22Rv1 (cell line): ENCODE data around the gene ARHGAP23.

Experiments used
- H3K27ac ChIP-seq: fragments of 450-650 bp; 2 replicates; pipeline ENCODE4 v1.5.1; 2017
- ZFX ChIP-seq: fragments of 450-650 bp; IDR thresholded peaks from 2 replicates; pipeline ENCODE4 v1.6.1; 2017; ENCODE audit warnings: antibody characterized with exemption, borderline replicate concordance
- TF ChIP-seq, protein P1 (sequence below): fragments of 450-650 bp; IDR thresholded peaks from 2 replicates; pipeline ENCODE4 v1.5.1; 2017; ENCODE audit warnings: mild to moderate bottlenecking

The ARHGAP23 gene

DNA sequence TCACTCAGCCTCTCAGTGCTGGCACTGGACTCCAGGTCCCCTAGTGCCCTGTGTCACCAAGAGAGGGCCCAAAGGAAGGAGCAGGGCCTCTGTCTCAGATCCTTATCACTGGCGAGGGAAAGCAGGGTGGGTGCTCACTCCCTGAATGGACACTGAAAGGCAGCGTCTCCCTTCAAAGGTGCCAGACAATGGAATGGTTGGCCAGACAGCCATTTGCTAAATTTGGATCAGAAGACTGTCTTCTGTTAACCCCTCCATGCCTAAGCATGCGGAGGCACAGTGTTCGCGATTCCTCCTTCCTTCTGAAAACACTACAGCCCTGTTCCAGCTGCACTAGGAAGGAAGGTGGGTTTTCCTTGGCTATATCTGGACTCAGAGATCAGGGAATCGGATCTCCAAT lies 129.1 kb downstream of the ARHGAP23 start:
- TF ChIP-seq, protein P1, sequence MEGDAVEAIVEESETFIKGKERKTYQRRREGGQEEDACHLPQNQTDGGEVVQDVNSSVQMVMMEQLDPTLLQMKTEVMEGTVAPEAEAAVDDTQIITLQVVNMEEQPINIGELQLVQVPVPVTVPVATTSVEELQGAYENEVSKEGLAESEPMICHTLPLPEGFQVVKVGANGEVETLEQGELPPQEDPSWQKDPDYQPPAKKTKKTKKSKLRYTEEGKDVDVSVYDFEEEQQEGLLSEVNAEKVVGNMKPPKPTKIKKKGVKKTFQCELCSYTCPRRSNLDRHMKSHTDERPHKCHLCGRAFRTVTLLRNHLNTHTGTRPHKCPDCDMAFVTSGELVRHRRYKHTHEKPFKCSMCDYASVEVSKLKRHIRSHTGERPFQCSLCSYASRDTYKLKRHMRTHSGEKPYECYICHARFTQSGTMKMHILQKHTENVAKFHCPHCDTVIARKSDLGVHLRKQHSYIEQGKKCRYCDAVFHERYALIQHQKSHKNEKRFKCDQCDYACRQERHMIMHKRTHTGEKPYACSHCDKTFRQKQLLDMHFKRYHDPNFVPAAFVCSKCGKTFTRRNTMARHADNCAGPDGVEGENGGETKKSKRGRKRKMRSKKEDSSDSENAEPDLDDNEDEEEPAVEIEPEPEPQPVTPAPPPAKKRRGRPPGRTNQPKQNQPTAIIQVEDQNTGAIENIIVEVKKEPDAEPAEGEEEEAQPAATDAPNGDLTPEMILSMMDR, result no peak
- no peak for TF ChIP-seq ZFX
- H3K27ac ChIP-seq, result no peak overlapping the region

DNA sequence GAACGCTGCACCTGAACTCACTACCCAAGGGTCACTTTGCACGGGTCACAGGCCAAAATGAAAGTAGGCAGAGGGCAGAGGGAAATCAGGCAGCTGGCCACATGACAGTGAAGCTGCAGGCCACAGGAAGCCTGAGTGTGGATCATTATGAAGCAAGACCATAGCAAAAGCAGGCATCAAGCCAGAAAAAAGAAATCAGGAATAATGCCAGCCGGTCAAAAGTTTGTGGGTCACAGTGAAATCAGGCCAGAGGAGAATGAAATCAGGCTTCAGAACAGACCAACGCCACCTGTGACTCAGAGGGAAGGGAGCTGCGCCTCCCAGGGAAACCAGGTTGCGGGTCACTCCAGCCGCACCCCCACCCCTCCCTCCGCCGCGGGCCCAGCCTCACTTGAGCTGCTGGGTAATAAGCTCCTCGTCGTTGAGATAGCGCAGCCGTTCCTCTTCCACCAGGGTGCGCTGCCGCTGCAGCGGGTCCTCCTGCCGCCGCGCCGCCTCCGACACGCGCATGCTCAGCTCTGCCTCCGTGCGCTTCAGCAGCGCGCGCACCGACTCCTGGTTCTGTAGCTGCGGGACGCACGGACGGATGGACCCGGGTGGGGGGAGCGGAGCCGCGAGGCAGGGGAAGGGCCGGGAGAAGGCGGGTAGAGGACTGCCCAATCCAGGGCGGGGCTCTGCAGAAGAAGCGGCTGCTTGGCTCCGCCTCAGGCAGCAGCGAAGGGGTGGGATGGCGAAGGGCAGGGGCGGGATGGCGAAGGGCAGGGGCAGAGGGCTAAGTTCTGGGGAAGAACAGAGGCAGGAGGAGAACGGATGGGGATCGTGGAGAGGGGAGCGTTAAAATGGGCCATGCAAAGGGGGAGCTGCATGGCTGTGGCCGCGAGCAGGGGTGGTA lies 129.8 kb downstream of the ARHGAP23 start:
- no peak for TF ChIP-seq ZFX
- TF ChIP-seq, protein P1, result peak; percentile 97
- peak overlapping the region; percentile 80 for H3K27ac ChIP-seq

DNA sequence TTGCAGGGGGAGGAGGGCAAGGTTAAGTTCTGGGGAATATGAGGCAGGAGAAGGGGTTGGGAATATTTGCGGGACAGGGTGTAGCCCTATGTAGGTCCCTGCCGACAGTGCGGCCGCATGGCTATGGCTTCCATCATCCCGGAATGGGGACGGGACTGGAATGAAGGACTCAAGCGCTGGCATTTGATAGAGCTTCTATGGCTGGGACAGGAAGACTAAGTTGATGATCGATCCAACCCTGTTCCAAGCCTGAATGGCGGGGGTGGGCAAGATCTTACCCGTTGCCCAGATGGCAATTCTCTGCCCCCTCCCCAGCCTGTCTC lies 130.4 kb downstream of the ARHGAP23 start:
- peak overlapping the region; percentile 80 for H3K27ac ChIP-seq
- no peak for TF ChIP-seq ZFX
- TF ChIP-seq, protein P1, result no peak

DNA sequence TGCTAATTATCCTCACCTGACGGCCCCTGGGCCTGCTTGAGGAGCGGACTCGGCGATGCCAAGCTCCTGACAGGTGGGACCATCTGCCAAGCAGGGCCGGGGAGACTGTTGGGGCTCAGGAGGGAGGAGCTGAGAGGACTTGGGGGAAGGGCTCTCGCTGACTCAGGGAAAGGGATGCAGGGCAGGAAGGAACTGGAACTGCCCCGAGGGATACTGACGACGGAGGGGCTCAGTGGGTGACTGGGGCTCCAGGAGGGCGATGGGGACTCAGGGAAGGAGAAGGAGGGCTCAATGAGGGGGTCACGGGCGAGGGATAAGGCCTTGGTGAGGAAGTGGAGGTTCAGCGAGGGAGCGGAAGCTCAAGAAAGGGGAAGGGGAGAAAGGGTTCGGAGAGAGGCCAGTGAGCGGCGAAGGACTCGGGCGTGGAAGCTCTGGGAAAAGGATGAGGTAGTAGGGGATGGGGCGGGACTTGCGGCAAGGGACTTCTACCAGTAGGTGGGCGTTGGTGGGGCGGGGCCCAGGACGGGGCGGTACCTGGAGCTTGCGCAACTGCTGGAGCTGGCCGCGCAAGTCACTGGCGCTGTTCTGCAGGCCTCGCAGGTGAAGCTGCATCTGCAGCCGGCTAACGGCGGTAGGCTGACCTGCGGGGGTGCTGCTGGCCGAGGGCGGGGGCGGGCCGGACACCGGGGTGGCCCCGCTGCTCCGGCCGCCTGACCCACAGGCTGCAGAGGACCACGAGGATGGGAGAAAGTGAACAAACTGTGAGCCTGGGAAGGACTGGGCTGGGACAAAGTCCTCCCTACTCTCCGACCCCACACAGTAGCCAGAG lies 131.0 kb downstream of the ARHGAP23 start:
- H3K27ac ChIP-seq, result peak overlapping the region; percentile 80
- TF ChIP-seq, protein P1, result peak; percentile 57
- TF ChIP-seq ZFX, result no peak

DNA sequence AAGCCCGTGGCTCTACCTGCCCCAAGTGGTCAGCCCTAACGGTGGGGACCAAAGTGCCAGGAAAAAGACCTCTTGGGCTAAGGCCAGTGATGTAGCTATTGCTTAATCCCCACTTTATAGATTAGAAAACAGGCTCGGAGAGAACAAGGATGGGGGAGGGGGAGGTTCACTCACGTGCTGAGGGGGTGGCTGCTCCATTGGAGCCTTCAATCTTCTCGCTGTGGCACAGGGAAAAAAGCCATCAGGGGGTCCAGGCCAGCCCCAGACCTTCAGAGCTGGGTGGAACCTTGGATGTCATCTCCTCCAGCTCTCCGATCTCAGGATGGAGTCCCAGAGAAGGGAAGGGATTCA lies 131.6 kb downstream of the ARHGAP23 start:
- TF ChIP-seq, protein P1, result no peak
- TF ChIP-seq ZFX, result no peak
- peak overlapping the region; percentile 80 for H3K27ac ChIP-seq

DNA sequence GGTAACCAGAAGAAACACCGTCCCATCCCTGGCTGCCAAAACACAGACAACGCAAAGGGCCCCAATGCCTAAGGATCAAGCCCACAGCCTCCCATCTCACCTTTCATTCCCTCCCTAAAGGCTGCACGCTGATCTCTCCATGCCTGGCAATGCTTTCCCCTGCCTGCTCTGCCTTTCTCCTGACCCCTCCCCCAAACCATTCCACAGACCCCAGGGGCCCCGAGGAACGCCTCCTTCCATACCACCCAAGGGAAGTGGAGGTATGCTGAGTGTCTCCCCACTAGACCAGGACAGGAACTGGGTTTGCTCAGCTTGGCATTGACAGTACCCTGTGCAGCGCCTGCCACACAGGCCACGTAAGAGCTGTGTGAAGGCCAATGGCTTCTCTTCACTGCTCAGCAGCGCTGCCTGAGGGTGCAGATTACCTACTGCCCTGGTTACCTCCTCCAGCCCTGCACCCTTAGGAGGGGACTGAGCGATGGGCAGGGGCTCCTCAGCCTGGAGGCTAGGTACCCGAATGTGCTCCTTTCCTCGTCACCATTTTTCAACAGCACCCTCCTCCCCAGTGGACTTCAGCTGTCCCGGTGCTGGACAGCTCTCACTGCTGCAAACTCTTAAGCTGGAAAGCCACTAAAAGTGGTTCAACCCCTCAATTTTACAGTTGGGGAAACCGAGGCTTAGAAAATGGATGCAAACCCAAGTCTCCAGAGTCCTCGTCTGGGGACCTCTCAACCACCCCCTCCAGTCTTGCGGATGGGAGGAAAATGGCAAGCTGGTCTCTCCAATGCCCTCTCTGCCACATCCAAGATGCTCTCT lies 132.4 kb downstream of the ARHGAP23 start:
- TF ChIP-seq, protein P1, result no peak
- TF ChIP-seq ZFX, result no peak
- no peak overlapping the region for H3K27ac ChIP-seq
